ENCODE results near the gene SLC39A11.

Gene SLC39A11

DNA sequence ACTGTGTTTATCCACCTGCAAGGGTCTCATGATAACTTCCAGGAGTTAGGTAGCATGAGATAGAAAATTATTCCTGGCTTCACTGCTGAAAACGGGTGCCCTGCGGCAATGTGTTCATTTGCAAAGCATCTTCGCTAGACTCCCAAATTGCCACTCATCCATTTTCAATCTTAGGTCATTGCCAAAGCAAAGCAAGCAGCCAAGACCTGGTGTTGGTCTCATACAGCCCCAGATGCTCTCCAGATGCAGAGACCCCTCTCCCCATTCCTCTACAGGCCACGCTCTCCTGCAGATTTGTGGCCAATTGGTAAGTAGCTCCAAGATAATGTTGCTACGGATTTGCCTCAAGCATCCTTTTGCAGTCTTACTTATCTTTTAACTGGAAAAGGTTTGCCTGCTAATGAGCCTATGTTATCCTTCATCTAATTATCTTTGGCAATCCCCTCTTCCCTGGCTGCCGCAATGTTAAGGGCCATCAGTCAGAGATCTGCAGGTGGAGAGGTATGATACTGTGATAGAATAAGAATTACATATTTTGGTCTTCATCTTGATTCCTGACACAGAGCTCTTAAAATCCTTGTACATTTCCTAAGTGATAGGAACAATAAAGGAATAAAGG, 222.0 kb downstream of the SLC39A11 start:
- DNase-seq (ENCODE audit: low spot score), result no peak

- DNase-seq (ENCODE audit: low spot score), result no peak
Observed at GRCh38 chr17:72869630-72870029, 222.9 kb downstream of the SLC39A11 start.

- no peak for DNase-seq (ENCODE audit: low spot score)
Observed at GRCh38 chr17:72865954-72866353, 226.5 kb downstream of the SLC39A11 start.

GRCh38 chr17:72863526-72864211, 228.8 kb downstream of the SLC39A11 start:
- DNase-seq (ENCODE audit: low spot score), result no peak

- no peak for DNase-seq (ENCODE audit: low spot score)
Observed at GRCh38 chr17:72862276-72862999, 230.1 kb downstream of the SLC39A11 start.

DNA sequence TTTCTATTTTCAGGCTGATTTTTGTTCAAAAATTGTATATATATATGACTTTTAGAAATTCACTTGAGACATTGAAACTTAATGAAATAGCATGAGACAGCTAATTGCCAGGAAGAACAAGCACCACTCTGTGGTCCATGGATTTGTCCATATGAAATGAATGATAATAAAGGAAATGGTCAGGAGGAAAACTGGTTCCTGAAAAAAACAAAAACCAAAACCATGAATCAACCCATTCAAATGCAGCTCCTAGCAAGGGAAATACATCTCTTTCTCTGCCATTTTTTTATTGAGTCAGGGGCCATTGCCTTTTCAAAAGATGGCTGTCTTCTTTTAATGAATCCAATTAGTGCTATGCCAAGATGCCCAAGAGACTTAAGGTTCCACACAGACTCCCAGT, 230.7 kb downstream of the SLC39A11 start:
- DNase-seq (ENCODE audit: low spot score), result no peak

- DNase-seq (ENCODE audit: low spot score), result no peak
Observed at GRCh38 chr17:72860778-72861177, 231.7 kb downstream of the SLC39A11 start.

GRCh38 chr17:72858826-72859495, 233.5 kb downstream of the SLC39A11 start:
- no peak for DNase-seq (ENCODE audit: low spot score)

DNA sequence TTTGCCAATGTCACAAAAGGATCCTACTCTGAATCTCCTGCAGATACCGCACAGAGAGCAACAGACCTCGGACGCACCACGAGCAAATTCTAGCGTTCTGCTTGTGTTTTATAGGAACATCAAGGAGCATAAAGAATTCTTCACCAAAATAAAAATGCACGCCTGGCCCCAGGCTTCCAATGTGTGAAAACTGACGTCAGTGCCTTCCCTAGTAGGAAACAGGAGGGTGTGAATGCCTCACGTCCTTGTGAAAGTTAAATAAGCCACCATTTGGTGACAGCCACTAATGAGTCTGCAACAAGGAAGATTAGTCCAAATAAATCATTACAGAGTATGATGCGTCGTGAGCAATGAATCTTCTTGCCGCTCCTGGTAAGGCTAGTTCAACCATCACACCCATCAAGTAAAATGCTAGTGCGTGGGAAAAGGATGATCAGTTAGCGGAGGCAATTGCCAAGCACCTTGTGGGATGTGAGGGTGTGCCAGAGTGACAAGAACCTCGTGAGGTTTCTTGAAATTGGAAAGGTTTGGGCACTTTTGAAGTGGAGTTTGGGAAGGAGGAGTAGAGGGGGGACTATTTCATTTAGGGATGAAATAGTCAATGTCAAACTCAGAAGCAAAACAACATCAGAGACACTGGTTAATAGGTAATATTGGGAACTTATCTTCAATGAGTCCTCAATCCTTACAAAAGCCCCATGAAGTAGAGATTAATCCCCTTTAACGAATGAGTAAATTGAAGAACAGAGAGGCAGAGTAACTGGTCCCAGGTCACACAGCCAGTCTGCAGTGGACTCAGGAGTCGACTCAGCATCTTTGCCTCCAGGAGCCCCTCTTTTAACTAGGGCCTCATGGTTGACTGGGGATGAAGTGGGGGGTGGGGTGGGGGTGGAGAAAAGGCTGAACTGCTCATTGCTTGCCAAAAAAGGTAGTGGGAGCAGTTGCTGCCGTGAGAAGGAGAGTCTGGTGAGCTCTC, 238.8 kb downstream of the SLC39A11 start:
- DNase-seq (ENCODE audit: low spot score), result no peak

DNA sequence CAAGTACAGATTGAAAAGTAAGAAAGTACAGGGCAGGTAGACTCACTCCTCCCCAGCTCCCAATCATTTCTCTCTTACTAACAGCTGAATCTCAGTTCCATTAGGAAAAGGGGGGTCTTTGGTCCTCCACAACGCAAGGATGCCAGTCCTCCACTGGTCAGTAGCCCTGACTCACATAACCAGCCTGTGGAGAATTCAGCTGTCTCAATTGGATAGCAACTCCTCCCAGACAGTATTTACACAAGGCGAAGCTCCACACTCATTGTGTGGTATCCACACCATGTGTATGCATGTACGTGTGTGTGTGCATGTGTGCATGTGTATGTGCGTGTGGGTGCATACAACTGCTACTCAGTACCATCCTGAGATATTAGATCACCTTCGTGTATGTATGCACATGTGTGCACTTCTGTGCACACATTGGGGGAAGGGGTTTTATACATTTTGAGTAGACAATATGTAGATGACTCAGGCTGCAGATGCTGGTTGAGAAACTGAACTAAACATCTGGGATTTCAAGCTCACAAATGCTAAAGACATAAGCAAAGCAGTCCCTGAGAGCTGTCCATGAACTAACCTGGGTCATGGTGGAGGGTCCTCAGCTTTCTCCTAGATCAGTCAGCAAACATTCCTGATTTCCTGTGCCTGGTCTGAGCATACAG, 240.1 kb downstream of the SLC39A11 start:
- no peak for DNase-seq (ENCODE audit: low spot score)

- DNase-seq (ENCODE audit: low spot score), result no peak
Observed at GRCh38 chr17:72850410-72851118, 241.9 kb downstream of the SLC39A11 start.

DNA sequence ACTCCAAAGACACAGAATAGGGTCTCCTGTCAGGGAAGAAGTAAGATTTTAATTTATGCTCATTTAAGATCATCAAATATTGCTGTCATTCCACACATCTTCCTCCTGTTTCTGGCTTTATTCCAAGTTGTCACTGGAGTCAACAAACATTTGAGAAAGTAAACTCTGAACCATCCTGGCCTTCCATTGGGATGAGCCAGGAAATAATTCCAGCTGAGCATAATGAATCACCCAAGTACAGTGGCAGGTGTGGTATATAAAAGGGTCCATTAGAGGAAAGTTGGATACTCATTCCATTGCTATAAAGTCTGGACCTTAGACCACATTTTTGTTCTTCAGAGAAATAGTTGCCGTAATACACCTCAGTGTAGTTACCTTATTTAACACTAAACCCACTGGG, 246.1 kb downstream of the SLC39A11 start:
- no peak for DNase-seq (ENCODE audit: low spot score)

DNA sequence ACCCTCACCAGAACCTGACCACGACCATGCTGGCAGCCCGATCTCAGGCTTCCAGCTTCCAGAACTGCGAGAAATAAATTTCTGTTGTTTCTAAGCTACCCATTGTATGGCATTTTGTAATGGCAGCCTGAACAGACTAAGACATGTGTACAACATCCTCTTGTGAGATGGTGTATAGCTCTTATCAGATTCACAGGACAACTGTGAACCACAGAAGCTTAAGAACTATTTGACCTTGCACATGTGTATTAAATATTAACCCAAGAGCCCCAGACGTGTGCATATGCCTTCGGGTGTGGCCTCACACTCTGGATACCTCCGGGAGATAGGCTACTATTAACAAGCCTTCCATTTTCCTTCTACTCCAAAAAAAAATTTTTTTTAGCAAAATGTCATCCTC, 248.9 kb downstream of the SLC39A11 start:
- DNase-seq (ENCODE audit: low spot score), result no peak

GRCh38 chr17:72840019-72840418, 252.5 kb downstream of the SLC39A11 start:
- DNase-seq (ENCODE audit: low spot score), result no peak

- no peak for DNase-seq (ENCODE audit: low spot score)
Observed at GRCh38 chr17:72839131-72839725, 253.3 kb downstream of the SLC39A11 start.

DNA sequence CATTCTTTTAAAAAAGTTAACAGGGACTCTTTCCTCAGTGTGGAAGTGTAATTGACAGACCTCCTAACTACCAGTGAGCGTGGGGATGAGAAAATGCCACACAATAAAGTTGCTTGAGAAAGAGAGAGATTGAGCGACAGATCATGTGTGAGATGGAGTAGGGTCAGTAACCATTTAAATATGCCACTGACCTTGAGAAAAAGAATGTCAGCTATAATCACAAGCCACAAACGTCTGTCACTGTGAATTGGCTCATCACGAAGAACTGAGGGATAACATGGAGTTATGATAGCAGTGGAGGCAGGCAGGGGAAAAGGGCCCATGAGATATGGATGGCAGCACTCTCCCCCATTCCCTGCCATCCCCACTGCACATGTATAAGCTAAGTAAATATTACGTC, 253.9 kb downstream of the SLC39A11 start:
- DNase-seq (ENCODE audit: low spot score), result no peak

- no peak for DNase-seq (ENCODE audit: low spot score)
Observed at GRCh38 chr17:72838068-72838467, 254.4 kb downstream of the SLC39A11 start.

GRCh38 chr17:72837335-72837734, 255.2 kb downstream of the SLC39A11 start:
- DNase-seq (ENCODE audit: low spot score), result no peak

- no peak for DNase-seq (ENCODE audit: low spot score)
Observed at GRCh38 chr17:72833128-72833765, 259.2 kb downstream of the SLC39A11 start.
